GM21367 (cell line): ENCODE measurements around the gene MARS1.
"Not testable (repeated sequence)": the region's sequence is repeated elsewhere in the genome, so short reads cannot be mapped to it uniquely, and the experiment has no call there.

Experiments used
- ATAC-seq: cut with Tn5 transposase; IDR thresholded peaks from one replicate; pipeline ENCODE4 v1.9.1; 2021; ENCODE audit not compliant: unreplicated experiment

Gene MARS1

DNA sequence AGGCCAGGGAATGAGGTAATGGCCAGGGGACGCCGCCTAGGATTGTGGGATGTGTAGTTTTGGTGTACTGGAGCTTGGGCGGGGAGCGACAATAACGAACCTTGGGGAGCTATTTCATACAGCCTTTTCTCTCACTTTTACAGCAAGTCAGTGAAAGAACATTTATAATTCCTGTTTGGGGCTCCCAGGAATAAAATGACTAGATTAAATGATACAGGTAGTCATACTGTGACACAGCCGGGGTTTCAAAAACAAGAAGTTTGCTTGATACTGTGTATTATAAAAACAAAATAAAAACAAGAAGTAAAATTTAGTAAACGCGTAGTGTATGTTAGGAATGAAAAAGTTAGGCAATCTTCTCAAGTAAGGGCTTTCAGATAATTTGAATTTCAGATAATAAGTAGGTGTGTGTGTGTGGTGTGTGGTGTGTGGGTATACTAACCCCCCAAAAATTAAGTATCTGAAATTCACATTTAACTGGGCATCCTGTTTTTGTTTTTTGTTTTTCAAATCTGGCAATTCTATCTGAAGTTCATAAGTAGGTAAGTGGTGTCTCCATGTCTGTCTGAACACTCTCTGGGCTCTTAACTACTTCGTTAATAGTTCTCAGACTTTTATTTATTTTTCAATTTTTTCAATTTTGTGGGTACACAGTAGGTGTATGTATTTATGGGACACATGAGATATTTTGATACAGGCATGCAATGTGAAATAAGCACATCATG is 59.6 kb downstream of the MARS1 start:
- no peak for ATAC-seq

DNA sequence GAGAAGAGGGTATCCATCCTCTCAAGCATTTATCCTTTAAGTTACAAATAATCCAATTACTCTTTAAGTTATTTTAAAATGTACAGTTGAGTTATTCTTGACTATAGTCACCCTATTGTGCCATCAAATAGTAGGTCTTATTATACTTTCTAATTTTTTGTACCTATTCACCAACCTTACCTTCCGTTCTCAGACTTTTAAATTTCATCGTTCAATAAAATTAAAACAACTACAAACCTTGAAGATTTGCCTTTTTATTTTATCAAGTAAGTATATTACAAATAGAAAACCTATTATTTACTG is 60.1 kb downstream of the MARS1 start:
- no peak for ATAC-seq

DNA sequence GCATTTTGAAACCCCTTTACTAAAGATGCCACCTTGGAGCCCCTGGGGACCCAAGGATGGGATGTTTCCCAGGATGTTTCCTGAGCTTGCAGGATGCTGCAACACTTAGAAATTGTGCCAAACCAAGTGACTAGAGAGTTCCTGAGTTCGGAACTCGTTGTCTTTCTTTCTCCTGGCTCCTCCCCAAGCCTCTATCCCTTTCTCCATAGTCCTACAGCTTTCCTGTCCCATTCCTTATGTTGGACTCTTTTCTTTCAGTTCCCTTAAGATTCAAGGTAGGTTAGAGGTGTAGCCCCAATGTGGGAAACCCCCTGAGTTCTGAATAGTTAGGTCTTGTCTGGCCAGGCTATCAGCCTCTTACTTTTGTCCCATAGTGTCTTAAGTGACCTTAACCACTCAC is 60.6 kb downstream of the MARS1 start:
- ATAC-seq, result no peak

DNA sequence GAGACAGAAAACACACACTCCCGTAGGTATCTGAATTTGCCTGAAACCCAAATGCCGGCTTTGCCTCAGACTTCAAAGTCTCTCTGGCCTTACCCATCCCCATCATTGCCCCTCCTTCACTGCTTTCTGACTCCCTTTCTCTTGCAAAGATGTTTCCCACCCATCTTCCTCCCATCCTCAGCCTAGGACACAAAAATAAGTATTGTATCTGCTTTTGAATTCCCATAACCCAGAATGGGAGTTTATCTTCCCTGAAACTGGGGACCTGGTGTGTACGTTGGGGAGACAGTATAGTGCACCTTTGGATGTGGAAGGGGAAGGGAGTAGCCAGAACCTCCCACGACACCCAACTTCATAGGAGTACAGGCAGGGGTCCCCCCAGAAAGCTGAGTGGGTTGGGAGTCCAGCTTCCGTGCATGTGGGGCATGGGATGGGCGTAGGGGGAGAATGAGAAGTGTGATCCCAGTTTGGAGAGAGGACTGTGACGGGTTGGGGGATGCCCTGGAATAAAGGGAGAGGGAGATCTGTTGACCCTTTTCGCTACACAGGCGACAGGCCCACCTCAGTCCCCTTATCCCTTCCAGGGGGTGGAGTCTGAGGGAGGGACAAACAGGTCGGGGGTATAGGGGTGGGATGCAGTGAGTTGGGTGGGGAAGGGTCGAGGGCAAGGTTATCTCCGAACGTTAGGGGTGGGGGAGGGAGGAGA is 61.5 kb downstream of the MARS1 start:
- ATAC-seq, result no peak

DNA sequence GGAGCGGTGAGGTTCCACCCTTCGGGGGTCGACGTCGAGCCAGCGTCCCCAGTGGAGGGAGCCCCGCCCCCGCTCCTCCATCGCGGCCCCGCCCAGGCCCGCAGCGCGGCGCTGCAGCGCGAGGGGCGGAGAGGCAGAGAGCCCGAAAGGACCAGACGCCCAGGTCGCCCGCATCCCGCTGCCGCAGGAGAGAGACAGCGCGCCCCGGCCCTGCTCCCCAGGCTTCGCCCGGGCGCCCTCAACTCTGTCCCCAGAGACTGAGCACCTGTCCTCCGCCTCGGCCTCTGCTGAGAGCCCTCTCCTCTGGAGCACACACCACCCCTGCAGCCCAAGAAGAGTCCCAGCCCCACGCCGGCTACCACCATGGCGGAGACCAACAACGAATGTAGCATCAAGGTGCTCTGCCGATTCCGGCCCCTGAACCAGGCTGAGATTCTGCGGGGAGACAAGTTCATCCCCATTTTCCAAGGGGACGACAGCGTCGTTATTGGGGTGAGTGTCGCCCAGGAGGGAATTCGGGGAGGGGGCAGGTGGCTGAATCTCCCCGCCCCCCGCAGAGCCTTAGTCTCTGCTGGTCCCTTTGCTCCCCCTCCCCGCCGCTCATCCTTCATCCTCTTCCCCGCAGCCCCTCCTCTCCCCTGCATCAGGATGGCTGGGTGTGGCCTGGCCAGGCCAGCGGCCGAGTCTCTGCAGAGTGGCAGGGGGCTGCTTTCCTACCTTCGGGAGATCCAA is 62.2 kb downstream of the MARS1 start, which contains the start of gene KIF5A:
TSS of gene KIF5A (plus strand) at position 136 of the 732 bp plus-strand sequence. CDS start at position 364, 228 bp downstream.
- ATAC-seq, result no peak

DNA sequence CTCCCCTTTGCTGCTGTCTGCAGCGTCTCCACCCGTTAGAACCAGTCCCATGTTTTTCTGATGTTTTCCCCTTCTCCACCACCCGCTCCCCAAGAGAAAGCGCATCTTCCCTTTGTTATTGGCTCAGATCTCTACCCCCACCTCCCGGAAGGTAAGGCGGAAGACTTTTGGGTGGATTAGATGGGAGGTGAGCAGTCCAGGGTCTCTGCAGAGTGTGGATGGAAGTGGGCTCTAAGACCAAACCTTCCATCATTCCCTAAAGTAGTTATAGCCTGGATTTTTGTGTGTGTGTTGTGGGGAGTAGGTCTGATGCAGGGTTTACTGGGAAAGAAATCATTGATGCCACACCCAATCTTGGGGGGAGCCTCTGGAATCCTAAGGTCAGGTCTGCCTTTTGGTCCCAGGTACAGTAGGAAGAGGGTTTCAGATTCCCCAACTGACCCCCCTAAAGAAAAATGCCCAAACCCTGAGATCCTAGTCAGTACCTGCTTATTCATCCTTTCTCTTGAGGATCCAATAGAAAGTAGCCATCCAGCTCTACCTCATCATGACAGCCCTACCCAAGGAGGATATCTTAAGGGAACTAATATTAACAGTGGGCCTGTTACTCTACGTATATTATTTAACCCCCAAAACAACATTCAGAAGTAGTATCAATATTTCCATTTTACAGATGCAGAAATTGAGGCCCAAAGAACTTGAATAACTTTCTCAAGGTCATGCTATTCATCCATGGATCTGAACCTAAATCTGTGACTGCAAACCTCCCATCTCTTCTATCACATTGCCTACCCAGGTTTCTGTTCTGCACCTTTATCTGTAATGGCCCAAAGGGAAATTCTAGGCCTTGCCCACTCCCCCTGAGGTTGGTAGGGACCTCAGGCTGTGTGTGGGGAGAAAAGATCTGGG is 63.0 kb downstream of the MARS1 start:
- ATAC-seq, result no peak

DNA sequence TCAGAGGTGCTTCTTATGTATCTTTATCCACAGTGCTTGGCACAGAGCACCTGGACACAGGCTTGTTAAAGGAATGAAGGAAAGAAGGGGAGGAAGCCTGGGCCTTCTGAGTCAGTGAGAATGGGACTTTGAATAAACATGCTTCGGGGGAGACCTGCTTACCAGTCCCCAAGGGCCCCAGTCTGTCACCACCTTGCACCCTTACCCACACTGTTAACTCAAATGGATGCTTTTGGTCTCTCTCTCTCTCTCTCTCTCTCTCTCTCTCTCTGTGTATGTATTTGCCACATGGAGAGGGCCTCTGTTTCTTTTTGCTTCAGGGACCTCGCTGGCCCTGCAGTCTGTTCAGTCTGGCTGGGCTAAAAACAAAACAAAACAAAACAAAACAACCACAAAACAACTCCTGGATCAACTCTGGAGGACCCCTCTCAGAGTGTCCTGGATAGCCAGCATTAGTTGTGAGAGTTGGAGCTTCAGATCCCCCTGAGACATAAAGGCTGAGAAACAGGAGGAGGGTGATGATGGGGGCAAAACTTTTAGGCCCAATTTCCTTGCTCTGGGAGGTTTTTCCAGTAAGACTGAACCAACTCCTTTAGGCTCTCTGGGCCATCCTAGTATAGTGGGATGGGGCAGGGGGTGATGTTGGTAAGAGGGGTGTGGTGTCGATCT is 63.9 kb downstream of the MARS1 start:
- ATAC-seq, result no peak

DNA sequence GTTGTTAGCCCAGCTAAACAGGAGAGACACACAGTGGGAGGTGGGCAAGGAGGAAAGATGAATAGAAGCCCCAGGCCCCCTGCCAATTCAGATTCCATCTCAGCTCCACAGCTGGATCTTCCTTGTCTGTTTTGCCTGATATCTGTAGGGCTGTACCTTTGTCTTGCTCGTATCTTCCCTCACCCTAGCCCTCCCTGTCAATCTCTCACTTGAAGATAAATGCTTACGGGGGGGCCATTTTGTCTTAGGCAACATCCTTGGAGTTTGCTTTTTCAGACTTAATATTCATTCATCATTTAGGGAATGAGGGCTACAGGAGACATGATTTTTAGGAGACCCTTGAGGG is 64.4 kb downstream of the MARS1 start:
- no peak for ATAC-seq

DNA sequence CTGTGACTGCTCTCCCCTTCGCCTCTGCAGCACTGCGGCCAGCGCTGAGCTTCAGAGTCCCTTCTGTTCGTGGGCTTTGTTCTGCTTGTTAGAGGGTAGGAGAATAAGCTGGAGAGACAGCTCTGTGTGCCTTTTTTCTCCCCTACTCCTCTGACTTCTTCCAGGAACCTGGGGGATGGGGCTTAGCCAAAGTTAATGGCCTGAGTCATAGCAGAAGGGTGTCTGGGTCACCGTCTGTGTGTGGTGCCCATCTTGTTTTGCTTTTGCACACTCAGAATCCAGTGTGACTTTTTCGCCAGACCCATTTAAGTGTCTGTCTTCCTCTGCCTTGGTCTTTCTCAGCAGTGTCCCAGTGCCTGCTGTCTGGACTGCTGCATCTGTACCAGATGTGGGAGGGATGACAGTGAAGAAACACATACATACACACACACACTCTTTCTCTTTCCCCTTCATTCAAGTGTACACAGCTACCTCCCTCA is 65.0 kb downstream of the MARS1 start:
- ATAC-seq, result no peak

DNA sequence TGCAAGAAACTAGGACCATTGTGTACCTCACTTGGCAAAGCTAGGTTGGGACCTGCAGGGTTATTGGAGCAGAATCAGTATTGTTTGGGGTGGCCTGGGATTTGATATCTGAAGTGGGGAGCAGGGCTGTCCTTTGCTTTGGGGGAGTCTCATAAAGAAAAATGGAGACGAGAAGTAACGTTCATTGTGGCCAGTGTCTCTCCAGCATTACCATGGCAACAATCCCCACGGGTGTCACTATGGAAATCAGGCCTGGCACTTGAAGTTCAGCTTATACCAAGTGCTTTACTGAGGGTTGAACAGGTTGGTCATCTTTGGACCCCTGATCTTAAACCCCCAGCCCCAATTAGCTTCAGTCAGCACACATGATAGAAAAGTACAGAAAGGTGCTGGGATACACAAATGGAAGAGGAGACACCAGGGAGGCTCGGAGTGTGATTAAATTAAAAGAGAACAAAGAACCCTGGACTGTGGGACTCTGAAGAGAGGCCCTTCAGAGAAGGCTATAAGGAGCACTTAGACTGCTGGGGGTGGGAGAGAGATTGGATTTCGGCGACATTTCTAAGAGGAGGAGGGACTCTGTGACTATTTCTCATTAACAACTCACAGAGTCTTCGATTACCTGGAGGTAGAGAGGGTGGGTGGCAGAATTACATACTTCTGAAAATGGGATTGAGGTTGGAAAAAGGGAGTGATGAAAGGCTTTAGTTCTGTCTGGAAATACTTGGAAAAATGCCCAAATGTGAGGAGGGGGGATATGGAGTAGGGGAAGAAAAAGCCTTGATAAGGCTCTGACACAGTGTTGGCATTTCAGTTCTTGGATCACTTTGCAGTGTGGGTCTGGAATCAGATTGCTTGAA is 65.7 kb downstream of the MARS1 start:
- ATAC-seq, result no peak

DNA sequence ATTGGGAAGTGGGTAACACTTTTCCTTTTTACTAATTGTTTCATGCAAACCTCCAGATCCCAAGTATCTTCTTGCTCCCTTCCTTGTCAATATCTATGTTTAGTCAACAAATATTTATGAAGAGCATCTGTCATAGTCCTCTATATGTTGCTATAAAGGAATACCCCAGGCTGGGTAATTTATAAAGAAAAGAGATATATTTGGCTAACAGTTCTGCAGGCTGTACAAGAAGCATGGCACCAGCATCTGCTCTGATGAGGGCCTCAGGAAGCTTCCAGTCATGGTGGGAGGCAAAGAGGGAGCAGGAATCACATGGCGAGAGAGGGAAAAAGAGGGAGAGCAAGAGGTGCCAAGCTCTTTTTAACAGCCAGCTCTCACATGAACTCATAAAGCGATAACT is 66.6 kb downstream of the MARS1 start:
- ATAC-seq, result no peak

DNA sequence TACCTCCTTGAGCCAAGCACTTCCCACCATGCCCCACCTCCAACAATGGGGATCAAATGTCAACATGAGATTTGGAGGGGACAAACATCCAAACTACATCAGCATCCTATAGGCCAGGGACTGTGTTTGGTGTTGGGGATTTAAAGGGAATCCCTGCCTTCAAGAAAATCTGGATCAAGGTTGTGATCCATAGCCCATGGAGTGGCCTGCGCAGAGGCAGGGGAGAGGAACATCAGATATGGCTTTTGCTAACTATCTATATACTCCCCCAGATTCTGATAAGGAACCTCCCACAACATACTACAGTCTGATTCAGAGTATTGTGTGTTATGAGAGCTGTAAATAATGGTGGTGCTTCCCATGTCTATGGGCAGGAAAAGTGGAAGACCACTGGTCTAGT is 67.0 kb downstream of the MARS1 start:
- ATAC-seq, result no peak

DNA sequence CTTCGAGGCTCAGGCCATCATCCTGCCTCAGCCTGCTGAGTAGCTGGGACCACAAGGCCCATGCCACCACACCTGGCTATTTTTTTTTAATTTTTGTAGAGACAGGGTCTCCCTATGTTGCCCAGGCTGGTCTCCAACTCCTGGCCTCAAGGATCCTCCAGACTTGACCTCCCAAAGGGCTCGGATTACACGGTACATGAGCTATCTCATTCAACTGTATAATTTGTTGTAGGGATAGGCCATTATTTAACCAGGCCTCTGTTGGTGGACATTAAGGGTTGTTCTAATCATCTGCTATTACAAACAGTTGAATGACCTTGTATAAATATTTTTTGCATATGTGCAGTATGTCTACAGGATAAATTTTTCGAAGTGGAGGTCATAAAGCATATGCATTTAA is 71.0 kb downstream of the MARS1 start:
- ATAC-seq, result no peak

DNA sequence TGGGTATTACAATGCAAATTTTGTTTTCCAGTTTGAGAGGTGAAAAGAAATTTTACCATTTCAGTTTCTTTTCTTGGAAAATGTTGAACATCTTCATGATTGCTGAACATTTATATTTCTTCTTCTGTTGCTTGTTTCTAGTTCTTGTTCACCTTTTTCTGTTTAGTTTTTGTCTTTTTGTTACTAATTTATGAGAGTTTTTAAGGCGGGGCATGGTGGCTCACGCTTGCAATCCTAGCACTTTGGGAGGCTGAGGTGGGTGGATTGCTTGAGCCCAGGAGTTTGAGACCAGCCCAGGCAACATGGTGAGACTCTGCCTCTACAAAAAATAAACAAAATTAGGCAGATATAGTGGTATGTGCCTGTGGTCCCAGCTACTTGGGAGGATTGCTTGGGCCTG is 72.6 kb downstream of the MARS1 start:
- ATAC-seq, result no peak

DNA sequence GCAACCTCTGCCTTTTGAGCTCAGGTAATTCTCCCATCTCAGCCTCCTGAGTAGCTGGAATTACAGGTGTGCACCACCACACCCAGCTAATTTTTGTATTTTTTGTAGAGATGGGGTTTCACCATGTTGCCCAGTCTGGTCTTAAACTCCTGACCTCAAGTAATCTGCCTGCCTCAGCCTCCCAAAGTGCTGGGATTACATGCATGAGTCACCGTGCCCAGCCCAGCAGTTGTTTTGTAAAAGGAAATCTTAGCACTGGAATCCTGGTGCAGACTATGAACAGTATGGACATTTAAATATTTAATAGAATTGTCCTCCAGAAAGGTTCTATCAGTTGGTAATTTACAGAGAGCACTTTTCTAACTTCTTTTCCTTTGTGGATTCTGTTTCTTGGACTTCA is 73.2 kb downstream of the MARS1 start:
- not testable (repeated sequence) for ATAC-seq

DNA sequence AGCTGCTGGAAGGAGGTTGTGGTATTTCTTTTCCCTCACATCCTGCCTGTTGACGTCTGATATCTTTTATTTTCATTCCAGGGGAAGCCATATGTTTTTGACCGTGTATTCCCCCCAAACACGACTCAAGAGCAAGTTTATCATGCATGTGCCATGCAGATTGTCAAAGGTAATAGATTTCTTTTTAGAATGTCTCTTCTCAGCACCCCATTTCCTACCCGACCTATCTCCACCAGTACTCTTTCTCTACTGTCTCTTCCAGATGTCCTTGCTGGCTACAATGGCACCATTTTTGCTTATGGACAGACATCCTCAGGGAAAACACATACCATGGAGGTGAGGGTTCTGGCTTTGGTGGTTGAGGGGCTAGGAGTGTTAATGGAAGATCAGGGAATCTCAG is 75.5 kb downstream of the MARS1 start:
- no peak for ATAC-seq

DNA sequence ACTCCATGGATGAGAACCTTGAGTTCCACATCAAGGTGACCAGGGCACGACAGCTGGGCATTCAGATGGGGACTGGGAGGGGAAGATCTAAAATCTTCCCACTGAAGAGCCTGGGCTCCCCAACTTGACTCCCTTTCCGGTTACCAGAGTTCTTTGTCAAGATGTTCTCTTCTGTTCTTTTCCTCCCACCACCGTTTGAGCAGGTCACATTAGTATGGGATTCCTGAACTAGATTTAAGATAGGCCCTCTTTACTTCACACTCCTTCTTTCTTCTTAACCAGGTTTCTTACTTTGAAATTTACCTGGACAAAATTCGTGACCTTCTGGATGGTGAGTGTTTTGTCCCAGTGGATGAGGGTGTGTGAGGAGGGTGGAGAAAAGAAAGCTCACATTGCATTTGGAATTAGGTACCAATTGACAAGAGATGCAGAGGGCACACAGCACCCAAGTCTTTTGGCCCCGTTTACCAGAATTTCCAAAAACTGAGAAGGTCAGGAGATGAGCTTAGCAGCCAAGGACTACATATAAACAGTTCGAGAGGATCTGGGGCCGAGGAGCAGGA is 76.4 kb downstream of the MARS1 start:
- ATAC-seq, result no peak
